Keratinocyte (primary cell): ENCODE measurements around the gene WDR89. TPM values are rescaled to one million over a fixed set of nuclear protein-coding genes. Genes with fewer than 3 reads are reported as not detected.
"Not testable (repeated sequence)": the region's sequence is repeated elsewhere in the genome, so short reads cannot be mapped to it uniquely, and the experiment has no call there.

ENCODE experiments used
- DNase-seq: peaks from one replicate; pipeline ENCODE4 v3.0.0-alpha.2; 2011; ENCODE audit warnings: low read depth, missing footprints, low spot score
- FAIRE-seq: peaks from 2 replicates; lab custom pipeline; 2011; peaks lifted over from hg19 to GRCh38; lab: Jason Lieb, UNC
- H2AFZ ChIP-seq: 2 replicates; pipeline ENCODE4 v1.6.0; 2012; ENCODE audit warnings: low read length, control low read depth, inconsistent platforms; ENCODE audit not compliant: control insufficient read depth
- H3K27ac ChIP-seq: 2 replicates; pipeline ENCODE4 v1.5.1; 2011; ENCODE audit warnings: low read length; ENCODE audit not compliant: control insufficient read depth, insufficient read depth
- H3K27me3 ChIP-seq: 3 replicates; pipeline ENCODE4 v1.6.0; 2011; ENCODE audit warnings: low read length; ENCODE audit not compliant: control insufficient read depth, insufficient read depth; ENCODE audit errors: extremely low read depth
- H3K36me3 ChIP-seq, 2 experiments: 2 replicates in 1 of 2; 3 replicates in 1 of 2; pipeline ENCODE4 v1.5.1; 2011; ENCODE audit warnings: low read length in 2 of 2, mild to moderate bottlenecking in 1 of 2; ENCODE audit not compliant: control insufficient read depth in 2 of 2, insufficient read depth in 2 of 2; ENCODE audit errors: extremely low read depth in 1 of 2
- H3K4me1 ChIP-seq: 3 replicates; pipeline ENCODE4 v1.5.1; 2011; ENCODE audit warnings: low read length; ENCODE audit not compliant: control insufficient read depth, insufficient read depth; ENCODE audit errors: extremely low read depth
- H3K4me2 ChIP-seq: 3 replicates; pipeline ENCODE4 v1.6.0; 2011; ENCODE audit warnings: low read depth, low read length; ENCODE audit not compliant: control insufficient read depth, insufficient read depth; ENCODE audit errors: extremely low read depth
- H3K4me3 ChIP-seq, 3 experiments: fragments of 200-600 bp in 1 of 3; sonication (generic) in 1 of 3; 2 replicates in 2 of 3; 3 replicates in 1 of 3; pipeline ENCODE4 v1.5.1; 2011 to 2016; ENCODE audit warnings: low read length in 3 of 3, mild to moderate bottlenecking in 3 of 3, control low read depth in 2 of 3, inconsistent platforms in 1 of 3, low read depth in 1 of 3, mixed read lengths in 1 of 3, mixed run types in 1 of 3, moderate library complexity in 1 of 3; ENCODE audit not compliant: control insufficient read depth in 2 of 3, insufficient read depth in 2 of 3; ENCODE audit errors: extremely low read depth in 1 of 3
- H3K79me2 ChIP-seq: 2 replicates; pipeline ENCODE4 v1.6.0; 2012; ENCODE audit warnings: low read length; ENCODE audit not compliant: control insufficient read depth, insufficient read depth
- H3K9ac ChIP-seq: 3 replicates; pipeline ENCODE4 v1.6.0; 2011; ENCODE audit warnings: low read length; ENCODE audit not compliant: control insufficient read depth, insufficient read depth; ENCODE audit errors: extremely low read depth
- H3K9me1 ChIP-seq: 3 replicates; pipeline ENCODE4 v1.6.0; 2011; ENCODE audit warnings: low read length; ENCODE audit not compliant: control insufficient read depth, insufficient read depth; ENCODE audit errors: extremely low read depth
- H3K9me3 ChIP-seq: 2 replicates; pipeline ENCODE4 v1.5.1; 2012; ENCODE audit warnings: low read depth, low read length; ENCODE audit not compliant: control insufficient read depth
- H4K20me1 ChIP-seq: 3 replicates; pipeline ENCODE4 v1.6.0; 2011; ENCODE audit warnings: low read length; ENCODE audit not compliant: control insufficient read depth, insufficient read depth; ENCODE audit errors: extremely low read depth
- EZH2 ChIP-seq: IDR thresholded peaks from one replicate; pipeline ENCODE4 v1.6.1; 2012; ENCODE audit warnings: inconsistent platforms, mild to moderate bottlenecking, low read length, moderate library complexity
- dilution Hi-C: fragments of 300-500 bp; cut with MboI; formaldehyde crosslinking; loops from one replicate; pipeline ENCODE4 v1.7.0; 2020; ENCODE audit warnings: low sequenced_read_pairs; ENCODE audit not compliant: extremely low pct_ligation_motif_present
- polyA plus RNA-seq, 5 experiments: library from polyadenylated mRNA; depleted of rRNA in 3 of 5; stranded (reverse) in 3 of 5; stranded (forward) in 1 of 5; unstranded in 1 of 5; fragments of >200 nt; gene quantifications; 1 replicate in 1 of 5; 2 replicates in 3 of 5; 3 replicates in 1 of 5; pipeline versions ENCODE4 v1.2.1 to v1.2.3, GENCODE V29; 2011 to 2012; ENCODE audit warnings: missing spikeins in 2 of 5, low read depth in 1 of 5, low replicate concordance in 1 of 5
- TF ChIP-seq, protein P1 (sequence below), 3 experiments: IDR thresholded peaks in 1 of 3; conservative IDR thresholded peaks in 1 of 3; optimal IDR thresholded peaks in 1 of 3; 2 replicates in 2 of 3; 3 replicates in 1 of 3; pipeline versions ENCODE3 to v1.5.1; 2011; ENCODE audit warnings: low read length in 3 of 3, mild to moderate bottlenecking in 3 of 3, moderate library complexity in 2 of 3, control low read depth in 1 of 3, inconsistent platforms in 1 of 3; ENCODE audit not compliant: insufficient read depth in 2 of 3; ENCODE audit errors: extremely low read depth in 1 of 3

The WDR89 gene
- polyA plus RNA-seq, 1 donor (not counting 4 experiments of a cell fraction or from before 2014, with no cell fraction given), result 14.3 TPM

DNA sequence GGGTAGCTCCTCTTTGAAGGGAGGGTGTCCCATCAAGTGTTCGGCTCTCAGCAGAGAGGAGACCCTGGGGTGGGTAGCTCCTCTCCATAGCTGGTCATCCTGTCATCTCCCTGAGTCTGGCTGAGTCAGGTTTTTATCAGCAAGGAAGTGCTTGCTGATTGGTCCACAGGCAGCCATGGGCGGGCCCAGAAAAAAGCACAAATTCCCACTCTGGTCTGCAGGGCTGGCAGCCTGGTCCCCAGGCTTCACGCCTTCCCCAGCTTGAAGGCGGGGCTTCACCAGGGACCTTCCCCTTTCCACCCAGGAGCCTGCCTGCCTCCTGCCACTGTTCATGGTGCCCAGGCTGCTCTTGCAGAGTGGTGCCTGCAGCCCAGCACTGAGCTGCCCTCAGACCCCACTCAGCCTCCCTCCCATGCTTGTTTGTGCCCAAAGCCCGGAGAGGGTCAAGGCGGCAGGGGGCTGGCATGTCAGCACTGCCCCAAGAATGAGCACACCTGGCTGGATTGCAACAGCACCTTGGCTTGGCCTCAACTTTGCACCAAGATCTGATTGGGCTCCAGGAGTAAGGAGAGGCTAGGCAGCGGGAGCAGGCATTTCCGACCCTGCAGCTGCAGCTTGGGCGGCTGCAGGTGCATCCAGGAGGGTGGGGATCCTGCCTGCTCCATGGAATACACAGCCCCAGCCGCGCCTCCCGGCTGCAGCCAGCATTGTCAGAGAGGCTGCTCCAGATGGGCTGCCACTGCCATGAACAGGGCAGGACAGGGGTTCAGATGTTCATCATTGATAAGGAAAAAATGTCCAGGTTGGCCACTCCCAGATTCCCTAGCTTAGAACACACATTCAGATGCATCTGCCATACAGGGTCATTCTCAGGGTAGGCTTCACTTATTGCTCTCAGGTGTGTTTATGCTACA is 22.0 kb upstream of the WDR89 start:
- dilution Hi-C loops, result no loop called here
- Histone ChIP-seq H3K27me3 (no peaks in the 10 kb centered on the region), H3K27ac (no peak overlapping the region), H3K9me3 (no peaks in the 10 kb centered on the region), H3K9me1 (no peaks in the 10 kb centered on the region), H4K20me1 (no peaks in the 10 kb centered on the region), H3K4me3 (no peak overlapping the region), H3K79me2 (no peaks in the 10 kb centered on the region), H2AFZ (no peak overlapping the region), H3K36me3 (no peaks in the 10 kb centered on the region), H3K4me1 (no peaks in the 10 kb centered on the region), H3K9ac (no peak overlapping the region), H3K4me2 (no peak overlapping the region)
- DNase-seq (no peak), FAIRE-seq (no peak)
- TF ChIP-seq, protein P1, sequence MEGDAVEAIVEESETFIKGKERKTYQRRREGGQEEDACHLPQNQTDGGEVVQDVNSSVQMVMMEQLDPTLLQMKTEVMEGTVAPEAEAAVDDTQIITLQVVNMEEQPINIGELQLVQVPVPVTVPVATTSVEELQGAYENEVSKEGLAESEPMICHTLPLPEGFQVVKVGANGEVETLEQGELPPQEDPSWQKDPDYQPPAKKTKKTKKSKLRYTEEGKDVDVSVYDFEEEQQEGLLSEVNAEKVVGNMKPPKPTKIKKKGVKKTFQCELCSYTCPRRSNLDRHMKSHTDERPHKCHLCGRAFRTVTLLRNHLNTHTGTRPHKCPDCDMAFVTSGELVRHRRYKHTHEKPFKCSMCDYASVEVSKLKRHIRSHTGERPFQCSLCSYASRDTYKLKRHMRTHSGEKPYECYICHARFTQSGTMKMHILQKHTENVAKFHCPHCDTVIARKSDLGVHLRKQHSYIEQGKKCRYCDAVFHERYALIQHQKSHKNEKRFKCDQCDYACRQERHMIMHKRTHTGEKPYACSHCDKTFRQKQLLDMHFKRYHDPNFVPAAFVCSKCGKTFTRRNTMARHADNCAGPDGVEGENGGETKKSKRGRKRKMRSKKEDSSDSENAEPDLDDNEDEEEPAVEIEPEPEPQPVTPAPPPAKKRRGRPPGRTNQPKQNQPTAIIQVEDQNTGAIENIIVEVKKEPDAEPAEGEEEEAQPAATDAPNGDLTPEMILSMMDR (optimal IDR thresholded peaks at IDR 0.05 in 1 of 3, IDR thresholded peaks at IDR 0.05 in 1 of 3, conservative IDR thresholded peaks at IDR 0.05 in 1 of 3; ENCODE audit: extremely low read depth in 1 of 3, insufficient read depth in 2 of 3, low read length in 3 of 3), result no peak
- no peak for TF ChIP-seq EZH2

DNA sequence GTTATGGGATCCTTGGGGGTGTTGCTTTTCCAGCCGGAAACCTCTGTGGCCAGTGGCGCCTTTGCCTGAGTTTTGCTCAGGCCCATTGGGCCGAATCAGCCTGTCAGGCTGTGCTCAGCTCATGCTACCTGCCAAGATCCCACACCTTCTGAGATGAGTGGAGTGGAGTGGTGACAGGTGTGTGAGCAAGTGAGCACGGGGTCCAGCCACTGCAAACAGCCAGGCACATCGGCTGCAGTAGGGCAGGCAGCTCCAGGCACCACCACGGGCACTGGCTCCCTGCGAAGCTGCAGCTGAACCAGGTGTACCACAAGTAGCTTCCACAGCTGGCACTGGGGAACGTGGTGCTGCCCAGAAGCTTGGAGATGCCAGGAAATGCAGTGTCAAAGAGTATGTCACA is 21.1 kb upstream of the WDR89 start:
- H2AFZ ChIP-seq, result no peak overlapping the region
- no peaks in the 10 kb centered on the region for H3K27me3 ChIP-seq
- H3K79me2 ChIP-seq, result no peaks in the 10 kb centered on the region
- H3K9ac ChIP-seq, result no peak overlapping the region
- no peaks in the 10 kb centered on the region for H3K9me3 ChIP-seq
- H3K36me3 ChIP-seq, result no peaks in the 10 kb centered on the region
- FAIRE-seq (no peak), DNase-seq (no peak)
- TF ChIP-seq, protein P1 (optimal IDR thresholded peaks at IDR 0.05 in 1 of 3, IDR thresholded peaks at IDR 0.05 in 1 of 3, conservative IDR thresholded peaks at IDR 0.05 in 1 of 3; ENCODE audit: extremely low read depth in 1 of 3, insufficient read depth in 2 of 3, low read length in 3 of 3), result no peak
- no peak for TF ChIP-seq EZH2
- no peaks in the 10 kb centered on the region for H3K4me1 ChIP-seq
- no peak overlapping the region for H3K4me3 ChIP-seq
- H4K20me1 ChIP-seq, result no peaks in the 10 kb centered on the region
- no peak overlapping the region for H3K27ac ChIP-seq
- dilution Hi-C loops, result no loop called here
- no peaks in the 10 kb centered on the region for H3K9me1 ChIP-seq
- H3K4me2 ChIP-seq, result no peak overlapping the region

DNA sequence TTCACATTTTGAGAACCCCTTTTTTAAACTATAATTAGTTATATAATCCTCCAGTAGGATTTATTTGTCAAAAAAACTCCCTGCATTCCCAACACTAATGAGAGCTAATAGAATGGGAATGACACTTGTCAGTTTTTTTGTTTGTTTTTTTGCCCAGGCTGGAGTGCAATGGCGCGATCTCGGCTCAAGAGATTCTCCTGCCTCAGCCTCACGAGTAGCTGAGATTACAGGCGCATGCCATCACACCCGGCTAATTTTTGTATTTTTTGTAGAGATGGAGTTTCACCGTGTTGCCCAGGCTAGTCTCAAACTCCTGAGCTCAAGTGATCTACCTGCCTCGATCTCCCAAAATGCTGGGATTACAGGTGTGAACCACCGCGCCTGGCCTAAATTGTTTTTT is 20.2 kb upstream of the WDR89 start:
- H2AFZ ChIP-seq, FAIRE-seq, H3K27me3 ChIP-seq, H3K4me2 ChIP-seq, H3K36me3 ChIP-seq, H3K79me2 ChIP-seq, H3K9ac ChIP-seq, dilution Hi-C loops, H3K4me1 ChIP-seq, H3K9me1 ChIP-seq, H3K4me3 ChIP-seq, H4K20me1 ChIP-seq, DNase-seq, H3K27ac ChIP-seq, H3K9me3 ChIP-seq: not testable (repeated sequence)
